CD4-positive, CD25-positive, alpha-beta regulatory T cell (primary cell): ENCODE data around the gene AGBL3. TPM values are rescaled to one million over a fixed set of nuclear protein-coding genes. Genes with fewer than 3 reads are reported as not detected.
A peak's percentile ranks its signal among the peaks of the same experiment; 100 is the strongest.

Experiments used
- ATAC-seq, 2 donors: fragments of 150-1000 bp; cut with Tn5 transposase; one replicate each; pipeline ENCODE4 v1.10.0; 2021; ENCODE audit warnings: low read depth in 2 of 2, moderate number of reproducible peaks in 2 of 2, moderate library complexity in 1 of 2
- DNase-seq, 3 donors: peaks; one replicate each; pipeline versions ENCODE4 v3.0.0 to v3.0.0-alpha.2; 2012 to 2022; ENCODE audit warnings: mixed read lengths in 1 of 3
- H3K27ac ChIP-seq: one replicate; pipeline ENCODE4 v1.7.0; 2013; ENCODE audit warnings: mild to moderate bottlenecking, low read length; ENCODE audit not compliant: insufficient read depth, poor library complexity, severe bottlenecking
- H3K27me3 ChIP-seq: one replicate; pipeline ENCODE4 v1.7.0; 2013; ENCODE audit warnings: low read length; ENCODE audit not compliant: control insufficient read depth, insufficient read depth
- H3K36me3 ChIP-seq: one replicate; pipeline ENCODE4 v1.7.0; 2013; ENCODE audit warnings: mild to moderate bottlenecking, low read length, moderate library complexity; ENCODE audit not compliant: control insufficient read depth, insufficient read depth
- H3K4me1 ChIP-seq: 2 replicates; pipeline ENCODE4 v1.7.0; 2013; ENCODE audit warnings: mild to moderate bottlenecking, low read length; ENCODE audit not compliant: insufficient read depth, control insufficient read depth, poor library complexity, severe bottlenecking
- H3K4me3 ChIP-seq: one replicate; pipeline ENCODE4 v1.7.0; 2013; ENCODE audit warnings: low read depth, mild to moderate bottlenecking, low read length, moderate library complexity
- H3K9me3 ChIP-seq, 2 experiments: 1 replicate in 1 of 2; 2 replicates in 1 of 2; pipeline ENCODE4 v1.7.0; 2013; ENCODE audit warnings: low read length in 2 of 2, mild to moderate bottlenecking in 1 of 2, moderate library complexity in 1 of 2; ENCODE audit not compliant: control insufficient read depth in 2 of 2
- H3K27ac Mint-ChIP-seq, 3 donors: one replicate each; pipeline ENCODE4 v1.8.0; 2020 to 2022; ENCODE audit warnings: mild to moderate bottlenecking in 3 of 3, mixed read lengths in 3 of 3, moderate library complexity in 2 of 3
- H3K27me3 Mint-ChIP-seq: one replicate; pipeline ENCODE4 v1.8.0; 2022; ENCODE audit warnings: mild to moderate bottlenecking, mixed read lengths
- H3K36me3 Mint-ChIP-seq: one replicate; pipeline ENCODE4 v1.8.0; 2020; ENCODE audit warnings: mixed read lengths
- H3K4me1 Mint-ChIP-seq, 4 donors: one replicate each; pipeline ENCODE4 v1.8.0; 2020 to 2022; ENCODE audit warnings: mixed read lengths in 4 of 4, mild to moderate bottlenecking in 1 of 4
- H3K4me3 Mint-ChIP-seq, 4 donors: one replicate each; pipeline ENCODE4 v1.8.0; 2020 to 2022; ENCODE audit warnings: mild to moderate bottlenecking in 4 of 4, mixed read lengths in 4 of 4, moderate library complexity in 3 of 4
- H3K9me3 Mint-ChIP-seq, 7 donors: one replicate each; pipeline ENCODE4 v1.8.0; 2020 to 2022; ENCODE audit warnings: mixed read lengths in 7 of 7, mild to moderate bottlenecking in 3 of 7, moderate library complexity in 2 of 7
- polyA plus RNA-seq, 4 donors: library from polyadenylated mRNA; unstranded; fragments of 300-500 nt; fragmentation: Illumina TruSeq; gene quantifications; one replicate each; pipeline ENCODE4 v1.2.3, GENCODE V29; 2021
- total RNA-seq: library from RNA; stranded (reverse); gene quantifications from one replicate; pipeline ENCODE4 v1.2.3, GENCODE V29; 2022

Gene AGBL3
- total and polyA plus RNA-seq, 5 donors from 2014 or later = 0.37 to 1.0 (median 0.80) TPM; not detected in 1

GRCh38 chr7:134942690-134943466 lies 43.4 kb upstream of the AGBL3 start:
- no peak for ATAC-seq

GRCh38 chr7:134943785-134944400 lies 42.4 kb upstream of the AGBL3 start:
- Histone ChIP-seq H3K27ac (no peak overlapping the region), H3K36me3 (no peaks in the 10 kb centered on the region), H3K4me1 (no peaks in the 10 kb centered on the region), H3K9me3 (no peaks in the 10 kb centered on the region), H3K4me3 (no peak overlapping the region), H3K27me3 (peaks cover 4% of the 10 kb centered on the region)
- ATAC-seq (no peak), DNase-seq (peak in 1 of 3 donors; percentile 18)
- Mint-ChIP-seq H3K4me3 (no peak overlapping the region), H3K36me3 (no peaks in the 10 kb centered on the region), H3K27me3 (peaks cover 5% of the 10 kb centered on the region), H3K9me3 (peaks cover 0 to 1% (median 0%) of the 10 kb centered on the region in 7 donors), H3K4me1 (peaks cover 0 to 11% (median 0%) of the 10 kb centered on the region in 4 donors), H3K27ac (no peak overlapping the region)

More at GRCh38 chr7:134942690-134943466, 43.4 kb upstream of the AGBL3 start:
- Histone ChIP-seq H3K9me3 (no peaks in the 10 kb centered on the region), H3K4me3 (no peak overlapping the region), H3K36me3 (no peaks in the 10 kb centered on the region), H3K27ac (no peak overlapping the region), H3K27me3 (peaks cover 4% of the 10 kb centered on the region), H3K4me1 (no peaks in the 10 kb centered on the region)
- Mint-ChIP-seq H3K4me1 (peaks cover 0 to 11% (median 0%) of the 10 kb centered on the region in 4 donors), H3K36me3 (no peaks in the 10 kb centered on the region), H3K9me3 (peaks cover 0 to 1% (median 0%) of the 10 kb centered on the region in 7 donors), H3K27ac (no peak overlapping the region), H3K4me3 (no peak overlapping the region), H3K27me3 (peaks cover 5% of the 10 kb centered on the region)
- DNase-seq = no peak

- H3K9me3 Mint-ChIP-seq = peaks cover 0 to 1% (median 0%) of the 10 kb centered on the region in 7 donors
Measured at GRCh38 chr7:134945691-134946090, 40.6 kb upstream of the AGBL3 start.

GRCh38 chr7:134946260-134946659 lies 40.0 kb upstream of the AGBL3 start:
- DNase-seq (peak in 2 of 3 donors; percentile 2 to 68), ATAC-seq (peak; percentile 40 to 59)
- H3K36me3 Mint-ChIP-seq = no peaks in the 10 kb centered on the region
- H3K4me3 Mint-ChIP-seq = peak overlapping the region in 1 of 4 donors; percentile 62
- H3K27me3 Mint-ChIP-seq = peaks cover 4% of the 10 kb centered on the region
- peaks cover 4% of the 10 kb centered on the region for H3K27me3 ChIP-seq
- H3K9me3 ChIP-seq = no peaks in the 10 kb centered on the region
- H3K4me1 ChIP-seq = no peaks in the 10 kb centered on the region
- no peak overlapping the region for H3K4me3 ChIP-seq
- H3K27ac ChIP-seq = no peak overlapping the region
- H3K36me3 ChIP-seq = no peaks in the 10 kb centered on the region
- peaks cover 0 to 11% (median 0%) of the 10 kb centered on the region in 4 donors for H3K4me1 Mint-ChIP-seq
- H3K27ac Mint-ChIP-seq = peak overlapping the region in 1 of 3 donors; percentile 7
- peaks cover 0 to 1% (median 0%) of the 10 kb centered on the region in 7 donors for H3K9me3 Mint-ChIP-seq

More at GRCh38 chr7:134945691-134946090, 40.6 kb upstream of the AGBL3 start:
- H3K27ac Mint-ChIP-seq = no peak overlapping the region
- no peaks in the 10 kb centered on the region for H3K36me3 Mint-ChIP-seq
- Histone ChIP-seq H3K36me3 (no peaks in the 10 kb centered on the region), H3K27me3 (peaks cover 4% of the 10 kb centered on the region), H3K4me3 (no peak overlapping the region), H3K27ac (no peak overlapping the region), H3K9me3 (no peaks in the 10 kb centered on the region), H3K4me1 (no peaks in the 10 kb centered on the region)
- H3K4me3 Mint-ChIP-seq = no peak overlapping the region
- no peak for ATAC-seq
- peaks cover 0 to 11% (median 0%) of the 10 kb centered on the region in 4 donors for H3K4me1 Mint-ChIP-seq
- no peak for DNase-seq
- H3K27me3 Mint-ChIP-seq = peaks cover 4% of the 10 kb centered on the region

- no peaks in the 10 kb centered on the region for H3K36me3 Mint-ChIP-seq
- DNase-seq = no peak
- ATAC-seq = no peak
- H3K27ac ChIP-seq = no peak overlapping the region
- peaks cover 4% of the 10 kb centered on the region for H3K27me3 Mint-ChIP-seq
- H3K4me1 Mint-ChIP-seq = peaks cover 0 to 11% (median 0%) of the 10 kb centered on the region in 4 donors
- no peaks in the 10 kb centered on the region for H3K9me3 ChIP-seq
- H3K9me3 Mint-ChIP-seq = peaks cover 0 to 1% (median 0%) of the 10 kb centered on the region in 7 donors
- H3K27ac Mint-ChIP-seq = no peak overlapping the region
- no peaks in the 10 kb centered on the region for H3K4me1 ChIP-seq
- no peaks in the 10 kb centered on the region for H3K27me3 ChIP-seq
- no peak overlapping the region for H3K4me3 Mint-ChIP-seq
- no peak overlapping the region for H3K4me3 ChIP-seq
- no peaks in the 10 kb centered on the region for H3K36me3 ChIP-seq
Measured at GRCh38 chr7:134947329-134947728, 39.0 kb upstream of the AGBL3 start.

- H3K27ac ChIP-seq = no peak overlapping the region
- Mint-ChIP-seq H3K4me1 (peaks cover 0 to 11% (median 0%) of the 10 kb centered on the region in 4 donors), H3K36me3 (no peaks in the 10 kb centered on the region), H3K27ac (no peak overlapping the region), H3K27me3 (peaks cover 4% of the 10 kb centered on the region), H3K4me3 (no peak overlapping the region), H3K9me3 (peaks cover 0 to 1% (median 0%) of the 10 kb centered on the region in 7 donors)
- no peak for ATAC-seq
- no peak for DNase-seq
- H3K27me3 ChIP-seq = no peaks in the 10 kb centered on the region
- no peaks in the 10 kb centered on the region for H3K9me3 ChIP-seq
- no peaks in the 10 kb centered on the region for H3K4me1 ChIP-seq
- no peaks in the 10 kb centered on the region for H3K36me3 ChIP-seq
- H3K4me3 ChIP-seq = no peak overlapping the region
Measured at GRCh38 chr7:134947831-134948230, 38.5 kb upstream of the AGBL3 start.

GRCh38 chr7:134948246-134948645 lies 38.1 kb upstream of the AGBL3 start:
- Mint-ChIP-seq H3K9me3 (peaks cover 0 to 1% (median 0%) of the 10 kb centered on the region in 7 donors), H3K4me3 (no peak overlapping the region), H3K4me1 (peaks cover 0 to 11% (median 0%) of the 10 kb centered on the region in 4 donors), H3K36me3 (no peaks in the 10 kb centered on the region), H3K27me3 (peaks cover 4% of the 10 kb centered on the region), H3K27ac (no peak overlapping the region)
- ATAC-seq (no peak), DNase-seq (no peak)
- Histone ChIP-seq H3K9me3 (no peaks in the 10 kb centered on the region), H3K36me3 (no peaks in the 10 kb centered on the region), H3K4me3 (no peak overlapping the region), H3K27ac (no peak overlapping the region), H3K4me1 (no peaks in the 10 kb centered on the region), H3K27me3 (no peaks in the 10 kb centered on the region)
